Lower lobe of right lung (tissue), 2 donors: ENCODE data around the gene ASAP3. TPM values are rescaled to one million over a fixed set of nuclear protein-coding genes. Genes with fewer than 3 reads are reported as not detected.

ENCODE experiments used
- ATAC-seq, 2 donors: fragments of 200-7000 bp; cut with Tn5 transposase; one replicate each; pipeline ENCODE4 v1.9.1; 2020 to 2022; ENCODE audit warnings: mild to moderate bottlenecking in 2 of 2, moderate library complexity in 2 of 2
- DNase-seq: peaks from one replicate; pipeline ENCODE4 v3.0.0-alpha.2; 2020
- H3K27ac ChIP-seq: fragments of 200-600 bp; one replicate; pipeline ENCODE4 v1.8.0; 2022
- H3K27me3 ChIP-seq: fragments of 200-600 bp; one replicate; pipeline ENCODE4 v1.8.0; 2022; ENCODE audit warnings: low read depth
- H3K36me3 ChIP-seq: fragments of 200-600 bp; one replicate; pipeline ENCODE4 v1.8.0; 2022; ENCODE audit warnings: mild to moderate bottlenecking
- H3K4me1 ChIP-seq: fragments of 200-600 bp; one replicate; pipeline ENCODE4 v1.8.0; 2022
- H3K4me3 ChIP-seq: fragments of 200-600 bp; one replicate; pipeline ENCODE4 v1.8.0; 2022; ENCODE audit warnings: mild to moderate bottlenecking
- H3K9me3 ChIP-seq: fragments of 200-600 bp; one replicate; pipeline ENCODE4 v1.8.0; 2022
- intact Hi-C: fragments of 100-400 bp; cut with DNase I; formaldehyde crosslinking; loops from one replicate; pipeline ENCODE4 v1.11.0; 2022
- total RNA-seq: library from RNA; stranded (reverse); fragmentation: NEBNext Ultra II Directional; extraction: Animal tissue kit (Norgen Biotek cat#: 25700); gene quantifications from one replicate; pipeline ENCODE4 v1.2.1, GENCODE V29; 2021
- TF ChIP-seq, protein P1 (sequence below): fragments of 200-600 bp; IDR thresholded peaks from one replicate; pipeline ENCODE4 v1.8.0; 2022; ENCODE audit warnings: antibody characterized with exemption, mild to moderate bottlenecking
- donor health status: DM: no; HTN: yes; CAD: no; lungs with severe emphysema.

Gene ASAP3
- total RNA-seq, 1 donor from 2014 or later = 34.5 TPM

DNA sequence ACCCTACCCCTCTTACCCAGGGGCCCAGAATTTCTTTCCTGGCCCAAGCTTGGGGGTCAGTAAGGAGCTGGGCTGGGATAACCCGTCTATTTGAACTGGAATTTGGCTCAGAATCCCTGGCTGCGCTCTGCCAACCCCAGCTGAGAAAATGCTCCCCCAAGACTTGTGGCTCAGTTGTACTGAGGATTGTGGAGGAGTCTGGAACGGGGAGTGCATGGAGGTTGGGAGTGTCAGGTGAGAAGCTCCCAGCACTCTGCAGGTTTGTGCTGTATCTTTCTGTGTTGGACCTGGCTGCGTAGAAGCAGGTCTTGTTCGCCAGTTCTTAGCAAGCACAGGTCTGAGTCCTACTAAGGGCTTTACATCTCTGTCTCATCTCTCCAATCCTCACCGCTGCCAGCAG, 61.0 kb downstream of the ASAP3 start:
- Histone ChIP-seq H3K27me3 (no peaks in the 10 kb centered on the region), H3K27ac (peak overlapping the region; percentile 81), H3K36me3 (no peaks in the 10 kb centered on the region), H3K4me3 (peak overlapping the region; percentile 82), H3K4me1 (peaks cover 31% of the 10 kb centered on the region), H3K9me3 (no peaks in the 10 kb centered on the region)
- DNase-seq (no peak), ATAC-seq (no peak)
- TF ChIP-seq, protein P1, sequence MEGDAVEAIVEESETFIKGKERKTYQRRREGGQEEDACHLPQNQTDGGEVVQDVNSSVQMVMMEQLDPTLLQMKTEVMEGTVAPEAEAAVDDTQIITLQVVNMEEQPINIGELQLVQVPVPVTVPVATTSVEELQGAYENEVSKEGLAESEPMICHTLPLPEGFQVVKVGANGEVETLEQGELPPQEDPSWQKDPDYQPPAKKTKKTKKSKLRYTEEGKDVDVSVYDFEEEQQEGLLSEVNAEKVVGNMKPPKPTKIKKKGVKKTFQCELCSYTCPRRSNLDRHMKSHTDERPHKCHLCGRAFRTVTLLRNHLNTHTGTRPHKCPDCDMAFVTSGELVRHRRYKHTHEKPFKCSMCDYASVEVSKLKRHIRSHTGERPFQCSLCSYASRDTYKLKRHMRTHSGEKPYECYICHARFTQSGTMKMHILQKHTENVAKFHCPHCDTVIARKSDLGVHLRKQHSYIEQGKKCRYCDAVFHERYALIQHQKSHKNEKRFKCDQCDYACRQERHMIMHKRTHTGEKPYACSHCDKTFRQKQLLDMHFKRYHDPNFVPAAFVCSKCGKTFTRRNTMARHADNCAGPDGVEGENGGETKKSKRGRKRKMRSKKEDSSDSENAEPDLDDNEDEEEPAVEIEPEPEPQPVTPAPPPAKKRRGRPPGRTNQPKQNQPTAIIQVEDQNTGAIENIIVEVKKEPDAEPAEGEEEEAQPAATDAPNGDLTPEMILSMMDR = no peak
- intact Hi-C loops = no loop called here

DNA sequence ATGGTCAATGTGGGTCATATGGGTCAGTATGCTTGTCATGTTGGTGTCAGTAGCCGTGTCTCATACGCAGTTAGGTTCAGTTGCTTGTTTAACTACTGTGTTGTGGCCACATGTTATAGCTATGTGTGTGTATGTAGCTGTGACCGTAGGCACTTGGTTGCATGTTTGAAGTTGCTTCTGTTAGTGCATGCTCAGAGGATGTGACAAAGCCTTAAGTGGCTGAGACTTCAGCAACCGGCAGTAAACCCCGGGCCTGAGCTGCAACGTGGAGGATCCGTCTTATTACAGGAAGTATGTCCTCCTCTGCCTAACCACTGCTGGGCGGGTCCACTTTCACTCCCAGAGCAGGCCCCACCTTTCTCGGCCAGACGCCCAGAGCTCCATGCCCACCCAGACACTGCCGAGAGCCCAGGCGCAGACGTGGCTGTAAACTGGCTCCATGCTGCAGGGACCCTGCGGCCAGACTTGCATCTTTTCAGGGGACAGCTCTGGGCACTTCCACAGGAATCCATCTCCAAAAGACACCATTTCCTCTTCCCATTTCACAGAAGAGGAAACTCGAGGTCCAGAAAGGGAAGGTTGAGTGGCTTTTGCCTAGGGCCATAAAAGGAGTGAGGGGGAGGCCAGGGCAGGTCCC, 61.6 kb downstream of the ASAP3 start:
- DNase-seq (peak; percentile 84), ATAC-seq (peak; percentile 48 to 65)
- Histone ChIP-seq H3K36me3 (no peaks in the 10 kb centered on the region), H3K27me3 (no peaks in the 10 kb centered on the region), H3K4me3 (peak overlapping the region; percentile 32), H3K27ac (peak overlapping the region; percentile 81), H3K4me1 (peaks cover 31% of the 10 kb centered on the region), H3K9me3 (no peaks in the 10 kb centered on the region)
- TF ChIP-seq, protein P1 = no peak
- intact Hi-C loops = no loop called here

DNA sequence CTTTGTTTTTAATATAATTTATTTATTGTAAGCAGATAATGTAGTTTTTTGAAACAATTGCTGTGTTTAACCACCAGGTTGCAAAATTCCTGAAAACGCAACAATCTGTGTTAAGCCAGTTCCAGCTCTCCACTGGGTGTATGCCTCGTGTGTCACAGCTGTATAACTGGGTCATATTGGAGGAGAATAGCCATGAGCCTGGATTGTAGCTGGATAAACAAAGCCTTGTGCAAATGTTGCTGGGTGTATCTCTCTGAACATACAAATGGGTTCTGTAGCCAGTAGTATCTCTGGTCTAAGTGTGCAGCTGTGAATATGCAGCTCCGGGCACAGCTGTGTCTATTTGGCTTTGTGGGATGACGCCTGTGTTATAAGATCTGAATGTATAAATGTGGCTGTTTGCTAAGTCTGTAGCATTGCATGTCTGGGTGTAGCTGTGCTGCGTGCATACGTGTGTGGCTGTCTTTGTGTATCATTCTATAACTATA, 62.2 kb downstream of the ASAP3 start:
- no peaks in the 10 kb centered on the region for H3K27me3 ChIP-seq
- TF ChIP-seq, protein P1 = no peak
- H3K4me3 ChIP-seq = peak overlapping the region; percentile 32
- H3K9me3 ChIP-seq = no peaks in the 10 kb centered on the region
- intact Hi-C loops = no loop called here
- DNase-seq (no peak), ATAC-seq (no peak)
- H3K4me1 ChIP-seq = peaks cover 31% of the 10 kb centered on the region
- peaks cover 4% of the 10 kb centered on the region for H3K36me3 ChIP-seq
- H3K27ac ChIP-seq = peak overlapping the region; percentile 81

DNA sequence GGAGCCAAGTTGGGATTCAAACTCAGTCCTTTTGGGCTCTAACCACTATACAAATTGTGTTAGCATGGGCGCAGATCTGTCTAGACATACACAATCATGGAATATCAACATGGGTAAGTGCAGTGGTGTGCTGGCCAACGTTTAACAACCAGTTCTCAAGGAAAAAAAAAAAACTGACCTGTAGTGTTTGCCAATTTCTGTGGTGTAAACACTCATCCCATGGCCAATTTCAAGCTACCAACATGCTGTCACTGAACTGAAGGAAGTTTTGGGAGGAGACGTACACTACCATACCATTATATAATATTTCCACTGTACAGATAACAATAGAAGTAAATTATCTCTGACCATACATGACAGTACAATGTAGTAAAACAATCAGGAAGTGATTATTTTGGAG, 62.6 kb downstream of the ASAP3 start:
- peaks cover 31% of the 10 kb centered on the region for H3K4me1 ChIP-seq
- TF ChIP-seq, protein P1 = no peak
- DNase-seq (no peak), ATAC-seq (no peak)
- H3K4me3 ChIP-seq = no peak overlapping the region
- intact Hi-C loops = no loop called here
- no peaks in the 10 kb centered on the region for H3K9me3 ChIP-seq
- no peak overlapping the region for H3K27ac ChIP-seq
- H3K27me3 ChIP-seq = no peaks in the 10 kb centered on the region
- peaks cover 9% of the 10 kb centered on the region for H3K36me3 ChIP-seq

DNA sequence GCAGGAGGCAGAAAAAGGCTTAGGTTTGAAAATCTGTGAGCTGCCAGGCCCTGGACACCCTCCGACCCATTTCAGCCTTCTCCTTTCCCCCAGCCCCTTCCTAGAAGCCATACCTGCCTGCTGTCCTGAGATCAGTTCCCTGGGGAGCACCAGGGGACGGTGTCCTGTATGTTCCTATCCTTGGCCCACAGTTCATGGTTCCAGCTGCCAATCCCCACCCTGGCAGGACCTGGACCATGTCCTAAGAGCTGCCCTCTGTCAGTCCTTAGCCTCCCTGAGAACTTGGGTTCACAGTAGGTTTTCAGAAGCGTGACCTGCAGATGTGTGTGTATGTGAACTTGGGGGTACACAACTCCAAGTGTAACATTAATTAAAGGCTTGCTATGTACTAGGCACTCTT, 63.2 kb downstream of the ASAP3 start:
- Histone ChIP-seq H3K4me3 (no peak overlapping the region), H3K4me1 (peaks cover 31% of the 10 kb centered on the region), H3K9me3 (no peaks in the 10 kb centered on the region), H3K27ac (no peak overlapping the region), H3K27me3 (no peaks in the 10 kb centered on the region), H3K36me3 (peaks cover 12% of the 10 kb centered on the region)
- ATAC-seq = no peak
- intact Hi-C loops = no loop called here
- DNase-seq = no peak
- TF ChIP-seq, protein P1 = no peak
